Stimulated activated CD8-positive, alpha-beta memory T cell treated with anti-CD3 and anti-CD28 coated beads, Interleukin-2, amount 100 ng/mL, for 1 hour (primary cell): Measurements from ENCODE around the gene CMSS1.

Experiments used
- DNase-seq, 2 donors: peaks; one replicate each; pipeline ENCODE4 v3.0.0-alpha.2; 2020; ENCODE audit warnings: low read depth in 2 of 2

CMSS1 gene

GRCh38 chr3:99997293-99997692 is 179.6 kb downstream of the CMSS1 start:
- no peak for DNase-seq

- no peak for DNase-seq
These were observed 181.9 kb downstream of the CMSS1 start for GRCh38 chr3:99999536-99999935.

GRCh38 chr3:100001083-100001482 is 183.4 kb downstream of the CMSS1 start:
- DNase-seq, result no peak

- DNase-seq, result no peak
These were observed 184.0 kb downstream of the CMSS1 start for GRCh38 chr3:100001526-100002270.

GRCh38 chr3:100002599-100003350 is 185.1 kb downstream of the CMSS1 start:
- no peak for DNase-seq

- no peak for DNase-seq
These were observed 186.2 kb downstream of the CMSS1 start for GRCh38 chr3:100003609-100004503.

GRCh38 chr3:100004931-100005330 is 187.3 kb downstream of the CMSS1 start:
- no peak for DNase-seq

GRCh38 chr3:100005665-100006393 is 188.2 kb downstream of the CMSS1 start:
- no peak for DNase-seq

- no peak for DNase-seq
These were observed 189.1 kb downstream of the CMSS1 start for GRCh38 chr3:100006570-100007271.

- DNase-seq, result no peak
These were observed 189.7 kb downstream of the CMSS1 start for GRCh38 chr3:100007313-100007712.

GRCh38 chr3:100008081-100008698 is 190.5 kb downstream of the CMSS1 start:
- DNase-seq, result no peak

- DNase-seq, result no peak
These were observed 191.8 kb downstream of the CMSS1 start for GRCh38 chr3:100009276-100010086.

GRCh38 chr3:100010087-100010417 is 192.4 kb downstream of the CMSS1 start:
- DNase-seq, result no peak

- no peak for DNase-seq
These were observed 201.1 kb downstream of the CMSS1 start for GRCh38 chr3:100018806-100019205.

- no peak for DNase-seq
These were observed 202.1 kb downstream of the CMSS1 start for GRCh38 chr3:100019719-100020118.

- DNase-seq, result no peak
These were observed 203.4 kb downstream of the CMSS1 start for GRCh38 chr3:100020876-100021644.

GRCh38 chr3:100022506-100022905 is 204.8 kb downstream of the CMSS1 start:
- DNase-seq, result no peak

- no peak for DNase-seq
These were observed 205.5 kb downstream of the CMSS1 start for GRCh38 chr3:100023150-100023549.

- no peak for DNase-seq
These were observed 205.9 kb downstream of the CMSS1 start for GRCh38 chr3:100023595-100023994.
